ENCODE results near the gene SH2D2A.
A peak's percentile ranks its signal among the peaks of the same experiment; 100 is the strongest.

The SH2D2A gene

DNA sequence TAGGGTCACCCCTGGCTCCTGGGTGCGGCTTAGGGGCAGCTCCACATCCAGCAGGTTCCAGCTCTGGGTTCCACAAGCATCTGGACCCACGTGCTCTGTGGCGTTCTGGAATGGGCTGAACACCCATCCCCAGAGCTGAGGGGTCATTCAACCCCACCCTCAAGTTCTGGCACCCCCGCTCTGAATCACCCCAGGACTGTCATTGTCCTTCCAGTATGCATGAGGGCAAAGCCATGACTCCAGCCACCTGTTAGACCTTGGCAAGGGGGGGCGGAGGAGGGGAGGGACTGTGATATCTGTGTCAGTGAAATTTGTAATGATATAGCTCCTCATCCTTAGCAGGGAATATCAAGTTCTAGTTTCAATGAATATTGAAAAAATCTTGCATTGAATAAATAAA, 30.0 kb upstream of the SH2D2A start:
- H3K27ac ChIP-seq (ENCODE audit: low read length): no peak overlapping the region
- no peak overlapping the region for H3K9ac ChIP-seq (ENCODE audit: low read depth, low read length)
- H3K4me1 ChIP-seq (ENCODE audit: insufficient read depth, low read length): 0 out of 2 replicates have a peak, but pooled peaks cover 2% of the 10 kb centered on the region
- no peaks in the 10 kb centered on the region for H3K36me3 ChIP-seq (ENCODE audit: insufficient read depth, low read depth, low read length)
- H3K9me3 ChIP-seq (ENCODE audit: insufficient read depth, low read depth, low read length): no peaks in the 10 kb centered on the region
- H3K4me3 ChIP-seq (ENCODE audit: low read length): no peak overlapping the region
- peaks cover 100% of the 10 kb centered on the region for H3K27me3 ChIP-seq (ENCODE audit: insufficient read depth, low read length)

DNA sequence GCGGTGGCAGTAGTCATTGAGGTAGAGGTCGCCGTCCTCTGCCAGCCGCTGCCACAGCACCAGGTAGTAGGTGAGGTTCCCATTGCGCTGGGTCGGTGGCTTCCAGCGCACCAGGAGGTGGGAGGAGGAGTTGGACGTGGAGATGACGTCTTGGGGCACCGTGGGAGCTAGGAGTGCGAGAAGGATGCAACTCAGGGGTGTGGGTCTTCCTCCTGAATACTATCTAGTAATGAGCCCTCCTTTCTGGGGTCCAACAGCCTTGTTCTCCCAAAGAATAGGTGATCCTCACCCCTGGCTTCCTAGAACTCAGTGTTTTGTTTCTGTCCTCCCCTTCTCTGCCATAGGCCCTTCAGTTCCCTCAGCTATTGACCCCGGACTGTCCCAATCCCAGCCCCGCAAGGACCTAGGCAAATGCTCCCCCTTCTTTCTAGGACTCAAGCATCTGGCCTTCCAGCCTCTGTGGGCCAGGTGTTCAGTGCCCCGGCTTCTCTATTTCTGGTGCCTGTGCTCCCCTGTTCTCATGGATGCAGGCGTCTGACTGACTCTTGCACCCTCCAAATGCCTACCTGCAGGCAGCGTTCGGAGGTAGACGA, 29.4 kb upstream of the SH2D2A start:
- H3K36me3 ChIP-seq (ENCODE audit: insufficient read depth, low read depth, low read length): no peaks in the 10 kb centered on the region
- H3K4me1 ChIP-seq (ENCODE audit: insufficient read depth, low read length): 0 out of 2 replicates have a peak, but pooled peaks cover 2% of the 10 kb centered on the region
- no peaks in the 10 kb centered on the region for H3K9me3 ChIP-seq (ENCODE audit: insufficient read depth, low read depth, low read length)
- H3K9ac ChIP-seq (ENCODE audit: low read depth, low read length): no peak overlapping the region
- peak overlapping the region; percentile 51; the same call in 1 of the 2 replicates for H3K4me3 ChIP-seq (ENCODE audit: low read length)
- peaks cover 99% of the 10 kb centered on the region for H3K27me3 ChIP-seq (ENCODE audit: insufficient read depth, low read length)
- no peak overlapping the region for H3K27ac ChIP-seq (ENCODE audit: low read length)

DNA sequence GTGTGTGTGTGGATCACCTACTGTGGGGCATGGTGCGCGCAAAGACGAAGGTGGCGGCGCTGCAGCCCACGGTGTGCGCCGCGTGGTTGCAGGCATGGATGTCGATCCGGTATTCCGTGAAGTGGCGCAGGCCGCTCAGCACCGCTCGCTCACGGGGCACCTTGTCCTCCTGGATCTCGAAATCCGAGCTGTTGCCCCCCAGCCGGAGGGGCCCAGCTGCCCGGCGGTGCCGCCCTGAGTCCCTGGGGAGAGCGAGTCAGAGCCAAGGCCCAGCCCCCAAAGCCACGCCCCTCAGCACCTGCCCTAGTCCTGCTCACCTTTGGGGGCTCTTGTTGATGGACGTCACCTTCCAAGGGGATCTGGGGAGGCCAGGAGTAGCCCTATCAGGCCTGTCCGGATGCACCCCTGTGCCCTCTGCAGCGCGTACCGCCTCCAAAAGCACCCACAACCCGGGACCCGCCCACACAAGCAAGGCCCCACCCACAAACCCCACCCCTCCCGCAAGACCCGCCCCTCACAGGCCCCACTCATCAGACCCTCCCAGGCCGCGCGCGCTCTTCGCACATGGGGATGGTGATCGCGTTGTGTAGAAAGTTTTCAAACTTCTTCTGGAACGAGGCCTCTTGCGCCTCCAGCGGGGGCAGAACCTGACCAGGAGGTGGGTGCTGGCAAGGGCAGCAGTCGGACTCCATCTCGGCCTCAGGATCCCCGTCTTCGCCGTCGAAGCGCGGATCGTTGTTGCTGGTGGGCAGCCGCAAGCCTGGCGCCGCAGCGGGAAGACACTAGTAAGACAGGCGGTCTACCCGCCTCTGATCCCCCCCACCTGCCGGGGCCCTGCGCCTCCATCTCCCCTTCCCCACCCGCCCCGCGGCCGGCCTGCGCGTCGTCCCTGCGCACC, 28.7 kb upstream of the SH2D2A start:
- H3K9me3 ChIP-seq (ENCODE audit: insufficient read depth, low read depth, low read length): no peaks in the 10 kb centered on the region
- H3K4me3 ChIP-seq (ENCODE audit: low read length): peak overlapping the region; percentile 60
- H3K4me1 ChIP-seq (ENCODE audit: insufficient read depth, low read length): 0 out of 2 replicates have a peak, but pooled peaks cover 2% of the 10 kb centered on the region
- H3K27ac ChIP-seq (ENCODE audit: low read length): no peak overlapping the region
- no peak overlapping the region for H3K9ac ChIP-seq (ENCODE audit: low read depth, low read length)
- peaks cover 91% of the 10 kb centered on the region for H3K27me3 ChIP-seq (ENCODE audit: insufficient read depth, low read length)
- no peaks in the 10 kb centered on the region for H3K36me3 ChIP-seq (ENCODE audit: insufficient read depth, low read depth, low read length)

DNA sequence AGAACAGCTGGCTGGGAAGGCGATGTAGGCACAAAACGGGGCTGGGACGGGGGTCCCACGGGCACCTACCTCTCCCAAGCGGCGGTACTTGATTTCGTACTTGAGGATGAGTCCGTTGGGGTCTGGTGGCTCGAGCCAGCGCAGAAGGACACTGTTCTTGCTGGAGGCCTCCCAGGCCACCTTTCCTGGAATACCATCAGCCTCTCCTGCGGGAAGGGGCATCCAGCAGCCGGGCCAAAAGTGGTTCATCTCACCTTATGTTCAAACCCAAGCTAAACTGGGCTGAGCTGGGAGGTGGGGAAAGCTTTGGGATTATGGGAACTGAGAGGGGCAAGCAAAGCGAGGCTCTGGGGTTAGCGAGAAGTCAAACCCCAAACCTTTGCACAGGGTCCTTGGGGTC, 28.0 kb upstream of the SH2D2A start:
- Histone ChIP-seq H3K36me3 (ENCODE audit: insufficient read depth, low read depth, low read length) (no peaks in the 10 kb centered on the region), H3K9me3 (ENCODE audit: insufficient read depth, low read depth, low read length) (no peaks in the 10 kb centered on the region), H3K4me3 (ENCODE audit: low read length) (peak overlapping the region; percentile 60), H3K27me3 (ENCODE audit: insufficient read depth, low read length) (peaks cover 87% of the 10 kb centered on the region), H3K9ac (ENCODE audit: low read depth, low read length) (no peak overlapping the region), H3K4me1 (ENCODE audit: insufficient read depth, low read length) (0 out of 2 replicates have a peak, but pooled peaks cover 2% of the 10 kb centered on the region), H3K27ac (ENCODE audit: low read length) (no peak overlapping the region)

DNA sequence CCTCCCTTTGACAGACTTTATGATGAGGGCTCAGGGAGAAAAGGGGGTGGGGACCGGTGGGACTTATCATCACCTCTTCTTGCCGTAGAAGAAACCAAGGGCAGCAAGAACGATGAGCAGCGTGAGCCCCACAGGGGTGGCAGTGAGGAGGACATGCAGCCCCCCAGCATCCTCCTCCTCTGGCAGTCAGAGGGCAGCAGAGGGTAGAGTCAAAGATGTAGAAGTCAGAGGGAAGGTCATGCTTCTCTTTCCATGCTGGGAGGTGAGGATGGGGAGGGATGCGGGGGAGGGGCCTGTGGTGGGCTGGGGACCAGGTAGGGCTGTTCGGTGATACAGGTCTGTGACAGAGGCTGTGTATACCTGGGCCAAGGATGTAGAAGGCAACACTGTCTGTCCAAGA, 27.5 kb upstream of the SH2D2A start:
- no peaks in the 10 kb centered on the region for H3K9me3 ChIP-seq (ENCODE audit: insufficient read depth, low read depth, low read length)
- H3K9ac ChIP-seq (ENCODE audit: low read depth, low read length): no peak overlapping the region
- H3K4me1 ChIP-seq (ENCODE audit: insufficient read depth, low read length): 0 out of 2 replicates have a peak, but pooled peaks cover 2% of the 10 kb centered on the region
- H3K27ac ChIP-seq (ENCODE audit: low read length): no peak overlapping the region
- H3K4me3 ChIP-seq (ENCODE audit: low read length): peak overlapping the region; percentile 60; the same call in 1 of the 2 replicates
- H3K27me3 ChIP-seq (ENCODE audit: insufficient read depth, low read length): peaks cover 87% of the 10 kb centered on the region
- H3K36me3 ChIP-seq (ENCODE audit: insufficient read depth, low read depth, low read length): no peaks in the 10 kb centered on the region

DNA sequence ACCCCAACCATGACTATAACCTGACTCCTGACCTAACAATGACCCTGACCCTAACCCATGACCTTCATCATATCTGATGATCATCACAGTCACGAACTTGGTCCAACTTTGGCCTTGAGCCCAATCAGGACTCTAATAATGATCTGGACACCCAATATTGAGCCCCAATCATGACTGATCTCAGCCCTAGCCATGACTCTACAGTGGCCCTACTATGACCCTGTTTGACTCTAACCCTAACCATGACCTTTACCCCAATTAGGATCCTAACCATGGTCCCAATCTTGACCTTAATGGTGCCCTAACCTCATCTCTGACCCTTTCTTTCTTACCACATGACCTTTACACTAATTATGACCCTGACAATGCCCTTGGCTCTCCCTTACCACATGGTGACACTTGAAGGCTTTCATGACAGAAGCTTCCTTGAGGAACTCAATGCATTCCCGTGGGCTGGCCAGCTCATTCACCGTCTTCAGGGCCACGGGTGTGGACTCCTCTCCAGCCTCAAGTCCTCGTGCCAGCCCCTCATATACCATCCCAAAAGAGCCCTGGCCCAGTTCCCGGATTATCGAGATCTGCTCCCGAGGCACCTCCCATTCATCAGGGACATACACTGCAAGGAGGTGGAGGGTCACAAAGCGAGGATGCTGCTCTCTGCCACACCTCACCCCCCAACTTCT, 26.1 kb upstream of the SH2D2A start:
- 0 out of 2 replicates have a peak, but pooled peaks cover 2% of the 10 kb centered on the region for H3K4me1 ChIP-seq (ENCODE audit: insufficient read depth, low read length)
- peaks cover 82% of the 10 kb centered on the region for H3K27me3 ChIP-seq (ENCODE audit: insufficient read depth, low read length)
- H3K36me3 ChIP-seq (ENCODE audit: insufficient read depth, low read depth, low read length): no peaks in the 10 kb centered on the region
- no peaks in the 10 kb centered on the region for H3K9me3 ChIP-seq (ENCODE audit: insufficient read depth, low read depth, low read length)
- no peak overlapping the region for H3K27ac ChIP-seq (ENCODE audit: low read length)
- H3K4me3 ChIP-seq (ENCODE audit: low read length): no peak overlapping the region
- no peak overlapping the region for H3K9ac ChIP-seq (ENCODE audit: low read depth, low read length)

DNA sequence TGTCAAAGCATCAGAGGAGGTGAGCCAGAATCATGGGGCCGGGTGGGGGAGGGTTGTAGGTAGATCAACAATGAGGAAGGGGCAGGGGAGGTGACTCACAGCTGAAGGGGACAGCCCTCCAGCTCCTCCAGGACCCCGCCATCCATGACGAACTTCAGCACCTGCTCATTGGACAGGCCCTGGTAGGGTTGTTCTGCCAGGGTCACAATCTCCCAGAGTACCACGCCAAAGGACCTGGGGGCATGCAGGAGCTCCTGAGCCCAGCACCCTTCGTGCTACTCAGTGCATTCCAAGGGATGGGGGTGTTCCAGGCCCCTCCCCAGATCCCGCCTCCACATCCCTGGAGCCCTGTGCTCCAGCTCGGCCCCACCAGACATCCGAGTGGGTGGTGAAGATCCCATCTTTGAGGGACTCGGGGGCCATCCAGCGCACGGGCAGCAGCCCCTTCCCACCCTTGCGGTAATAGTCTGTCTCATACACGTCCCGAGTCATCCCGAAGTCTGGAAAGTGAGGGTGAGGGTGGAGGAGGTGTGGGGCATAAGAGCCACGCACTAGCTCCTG, 24.7 kb upstream of the SH2D2A start:
- H3K9me3 ChIP-seq (ENCODE audit: insufficient read depth, low read depth, low read length): no peaks in the 10 kb centered on the region
- no peak overlapping the region for H3K27ac ChIP-seq (ENCODE audit: low read length)
- H3K27me3 ChIP-seq (ENCODE audit: insufficient read depth, low read length): peaks cover 82% of the 10 kb centered on the region
- H3K36me3 ChIP-seq (ENCODE audit: insufficient read depth, low read depth, low read length): no peaks in the 10 kb centered on the region
- no peak overlapping the region for H3K9ac ChIP-seq (ENCODE audit: low read depth, low read length)
- H3K4me3 ChIP-seq (ENCODE audit: low read length): no peak overlapping the region
- 0 out of 2 replicates have a peak, but pooled peaks cover 2% of the 10 kb centered on the region for H3K4me1 ChIP-seq (ENCODE audit: insufficient read depth, low read length)

DNA sequence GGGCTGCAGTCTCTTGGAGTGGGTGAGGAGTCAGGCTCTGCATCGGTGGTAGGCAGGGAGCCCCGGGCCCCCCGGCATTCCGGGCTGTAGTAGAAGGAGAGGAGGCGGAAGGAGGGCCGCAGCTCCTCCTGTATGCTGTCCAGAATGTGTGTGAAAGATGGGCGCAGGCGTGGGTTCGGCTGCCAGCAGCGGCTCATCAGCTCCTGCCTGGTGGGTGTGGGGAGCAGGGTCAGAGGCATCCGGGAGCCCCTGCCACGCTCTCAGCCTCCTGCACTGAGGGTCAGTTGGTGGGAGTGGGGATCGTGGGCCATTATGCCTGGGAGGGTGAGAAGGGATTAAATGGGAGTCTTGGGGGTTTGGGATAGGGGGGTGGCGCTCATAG, 24.2 kb upstream of the SH2D2A start:
- H3K27ac ChIP-seq (ENCODE audit: low read length): no peak overlapping the region
- no peaks in the 10 kb centered on the region for H3K36me3 ChIP-seq (ENCODE audit: insufficient read depth, low read depth, low read length)
- H3K4me3 ChIP-seq (ENCODE audit: low read length): no peak overlapping the region
- no peaks in the 10 kb centered on the region for H3K9me3 ChIP-seq (ENCODE audit: insufficient read depth, low read depth, low read length)
- H3K4me1 ChIP-seq (ENCODE audit: insufficient read depth, low read length): 0 out of 2 replicates have a peak, but pooled peaks cover 2% of the 10 kb centered on the region
- H3K9ac ChIP-seq (ENCODE audit: low read depth, low read length): no peak overlapping the region
- peaks cover 82% of the 10 kb centered on the region for H3K27me3 ChIP-seq (ENCODE audit: insufficient read depth, low read length)

DNA sequence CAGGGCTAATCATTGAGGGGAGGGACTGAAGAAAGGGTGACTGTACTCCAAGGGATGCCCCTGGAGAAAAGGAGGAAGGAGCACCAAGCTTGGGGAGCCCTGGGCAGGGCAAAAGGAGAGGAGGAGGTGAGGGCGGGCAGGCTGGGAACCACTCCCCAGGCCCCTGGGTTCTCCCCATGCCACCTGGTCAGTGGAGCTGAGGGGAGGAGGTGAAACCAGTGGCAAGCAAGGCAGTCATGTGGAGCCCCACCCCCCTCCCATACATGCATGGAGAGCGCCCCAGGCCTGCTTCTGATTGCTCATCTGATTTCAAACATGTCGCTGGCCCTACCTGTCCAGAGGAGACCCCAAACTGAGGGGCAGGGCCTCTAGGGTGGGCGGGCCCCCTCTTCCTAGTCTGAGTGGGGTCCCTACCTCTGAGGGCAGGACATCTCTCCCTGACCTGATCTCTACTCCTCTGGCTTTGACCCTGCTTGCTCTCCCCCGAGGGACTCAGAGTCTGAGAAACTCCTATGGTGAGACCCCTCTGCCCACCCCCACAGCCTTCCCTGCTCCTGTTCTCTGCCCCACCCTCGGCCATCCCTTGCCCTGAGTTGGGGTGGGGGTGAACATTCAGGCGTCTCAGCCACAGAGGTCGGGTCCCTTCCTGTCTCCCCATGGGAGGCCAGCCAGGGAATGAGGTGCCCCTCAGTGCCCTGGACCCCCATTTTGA, 23.7 kb upstream of the SH2D2A start:
- Histone ChIP-seq H3K4me3 (ENCODE audit: low read length) (no peak overlapping the region), H3K27me3 (ENCODE audit: insufficient read depth, low read length) (peaks cover 82% of the 10 kb centered on the region), H3K36me3 (ENCODE audit: insufficient read depth, low read depth, low read length) (no peaks in the 10 kb centered on the region), H3K9ac (ENCODE audit: low read depth, low read length) (no peak overlapping the region), H3K9me3 (ENCODE audit: insufficient read depth, low read depth, low read length) (no peaks in the 10 kb centered on the region), H3K27ac (ENCODE audit: low read length) (no peak overlapping the region), H3K4me1 (ENCODE audit: insufficient read depth, low read length) (0 out of 2 replicates have a peak, but pooled peaks cover 2% of the 10 kb centered on the region)

DNA sequence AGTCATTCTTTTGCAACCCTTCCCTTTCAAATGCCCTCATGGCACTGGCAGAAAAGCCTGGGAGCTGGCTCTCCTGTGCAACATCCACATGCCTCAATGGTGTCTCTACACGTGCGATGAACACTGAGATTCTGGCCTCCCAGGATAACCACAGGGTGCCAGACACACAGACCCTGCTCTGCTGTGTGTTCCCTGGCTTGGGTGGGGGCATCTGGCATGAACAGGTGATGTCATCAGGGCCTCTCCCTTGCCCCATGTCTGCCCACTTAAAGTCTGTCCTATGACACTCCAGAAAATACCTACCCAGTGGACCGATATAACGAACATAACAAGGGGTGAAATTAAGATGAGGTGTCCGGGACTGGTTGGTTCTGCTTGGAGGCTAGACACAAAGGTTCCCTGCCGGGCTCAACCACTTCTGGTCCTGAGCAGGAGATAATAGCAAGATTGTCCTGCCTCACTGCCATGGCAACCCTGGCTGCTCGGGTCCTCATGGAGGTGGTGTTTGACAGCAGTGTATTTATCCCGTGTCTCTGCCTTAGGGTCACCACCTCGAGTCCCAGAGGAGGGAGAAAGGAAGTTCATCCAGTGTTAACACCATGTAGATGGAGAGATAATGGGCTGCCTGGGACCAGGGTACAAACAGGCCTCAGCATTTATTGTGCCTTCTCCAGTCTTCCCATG, 22.9 kb upstream of the SH2D2A start:
- H3K27me3 ChIP-seq (ENCODE audit: insufficient read depth, low read length): peaks cover 82% of the 10 kb centered on the region
- H3K27ac ChIP-seq (ENCODE audit: low read length): no peak overlapping the region
- H3K9me3 ChIP-seq (ENCODE audit: insufficient read depth, low read depth, low read length): no peaks in the 10 kb centered on the region
- H3K9ac ChIP-seq (ENCODE audit: low read depth, low read length): no peak overlapping the region
- H3K4me3 ChIP-seq (ENCODE audit: low read length): no peak overlapping the region
- H3K36me3 ChIP-seq (ENCODE audit: insufficient read depth, low read depth, low read length): no peaks in the 10 kb centered on the region
- no peaks in the 10 kb centered on the region for H3K4me1 ChIP-seq (ENCODE audit: insufficient read depth, low read length)
